ENCODE data around the gene IL1R2. TPM values are rescaled to one million over a fixed set of nuclear protein-coding genes. Genes with fewer than 3 reads are reported as not detected.

IL1R2 gene
- total RNA-seq, 1 experiment from 2014 or later, result not detected

DNA sequence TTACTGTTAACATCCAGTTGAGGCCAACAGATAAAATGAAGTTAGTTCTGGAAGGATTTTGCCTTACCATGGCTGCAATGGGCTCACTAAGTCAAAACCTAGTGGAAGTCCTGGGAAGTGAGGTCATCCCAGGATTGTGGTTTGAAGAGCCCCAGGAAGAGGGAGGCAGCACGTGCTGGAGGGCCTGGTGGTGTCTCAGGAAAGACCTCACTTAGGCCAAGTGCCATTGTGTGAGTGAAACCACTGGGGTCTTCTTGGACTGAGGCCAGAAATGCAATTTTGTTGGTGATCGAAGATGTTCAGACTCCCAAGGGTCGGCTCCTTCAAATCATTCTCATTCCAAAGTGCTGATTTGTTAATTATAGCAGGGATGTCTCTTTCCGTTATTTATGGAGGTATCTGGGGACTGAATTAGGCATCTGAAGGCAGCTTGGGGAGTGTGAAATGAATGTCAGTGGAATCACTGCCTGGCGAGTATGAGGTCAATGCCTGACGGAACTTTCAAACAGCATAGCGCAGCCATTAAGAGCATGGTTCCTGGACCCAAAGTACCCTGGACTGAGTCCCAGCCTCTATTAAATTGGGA, 60.0 kb downstream of the IL1R2 start:
- TF ChIP-seq, protein P1, sequence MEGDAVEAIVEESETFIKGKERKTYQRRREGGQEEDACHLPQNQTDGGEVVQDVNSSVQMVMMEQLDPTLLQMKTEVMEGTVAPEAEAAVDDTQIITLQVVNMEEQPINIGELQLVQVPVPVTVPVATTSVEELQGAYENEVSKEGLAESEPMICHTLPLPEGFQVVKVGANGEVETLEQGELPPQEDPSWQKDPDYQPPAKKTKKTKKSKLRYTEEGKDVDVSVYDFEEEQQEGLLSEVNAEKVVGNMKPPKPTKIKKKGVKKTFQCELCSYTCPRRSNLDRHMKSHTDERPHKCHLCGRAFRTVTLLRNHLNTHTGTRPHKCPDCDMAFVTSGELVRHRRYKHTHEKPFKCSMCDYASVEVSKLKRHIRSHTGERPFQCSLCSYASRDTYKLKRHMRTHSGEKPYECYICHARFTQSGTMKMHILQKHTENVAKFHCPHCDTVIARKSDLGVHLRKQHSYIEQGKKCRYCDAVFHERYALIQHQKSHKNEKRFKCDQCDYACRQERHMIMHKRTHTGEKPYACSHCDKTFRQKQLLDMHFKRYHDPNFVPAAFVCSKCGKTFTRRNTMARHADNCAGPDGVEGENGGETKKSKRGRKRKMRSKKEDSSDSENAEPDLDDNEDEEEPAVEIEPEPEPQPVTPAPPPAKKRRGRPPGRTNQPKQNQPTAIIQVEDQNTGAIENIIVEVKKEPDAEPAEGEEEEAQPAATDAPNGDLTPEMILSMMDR (conservative IDR thresholded peaks at IDR 0.05; ENCODE audit: low read depth, low read length), result no peak
- TF ChIP-seq EZH2 (IDR thresholded peaks at IDR 0.05; ENCODE audit: borderline replicate concordance, low read depth, low read length, poor library complexity, severe bottlenecking), result no peak
- H3K27ac ChIP-seq (ENCODE audit: low read depth, low read length, poor library complexity, severe bottlenecking), result no peak overlapping the region
- H3K4me1 ChIP-seq (ENCODE audit: insufficient read depth, low read length, poor library complexity, severe bottlenecking), result no peaks in the 10 kb centered on the region
- no peaks in the 10 kb centered on the region for H3K36me3 ChIP-seq (ENCODE audit: insufficient read depth, low read length, poor library complexity, severe bottlenecking)
- no peak for DNase-seq (ENCODE audit: low spot score)
- H3K4me3 ChIP-seq (ENCODE audit: low read depth, low read length, poor library complexity, severe bottlenecking), result no peak overlapping the region
- intact Hi-C loops (cut with micrococcal nuclease; ENCODE audit: unreplicated experiment), result no loop called here
- CTCF ChIA-PET, result no interaction called here
- POLR2A ChIA-PET (ENCODE audit: low non-redundant PET), result no interaction called here
- H3K27me3 ChIP-seq (replicated peaks; ENCODE audit: insufficient read depth, low read depth, low read length, poor library complexity), result peaks cover 8% of the 10 kb centered on the region
- H3K9me3 ChIP-seq (ENCODE audit: low read depth, low read length, poor library complexity, severe bottlenecking), result no peaks in the 10 kb centered on the region
- no TSS peak for BruUV-seq (replicated peaks)

DNA sequence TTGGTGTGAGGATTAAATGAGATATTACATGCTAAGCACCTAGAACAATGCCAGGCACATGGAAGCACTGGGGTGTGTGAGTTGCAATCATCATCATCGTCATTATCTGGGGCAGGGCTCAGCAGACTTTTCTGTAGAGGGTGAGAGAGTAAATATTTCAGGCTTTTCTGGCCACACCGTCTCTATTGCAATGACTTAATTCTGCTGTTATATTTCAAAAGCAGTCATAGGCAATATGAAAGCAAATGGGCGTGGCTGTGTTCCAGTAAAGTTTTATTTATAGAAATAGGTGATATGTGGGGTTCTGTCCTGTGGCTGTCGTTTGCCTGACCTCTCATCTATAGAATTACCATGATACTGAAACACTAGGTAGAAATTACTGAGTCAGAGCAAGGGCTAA, 60.6 kb downstream of the IL1R2 start:
- no TSS peak for BruUV-seq (replicated peaks)
- no peak for DNase-seq (ENCODE audit: low spot score)
- intact Hi-C loops (cut with micrococcal nuclease; ENCODE audit: unreplicated experiment), result no loop called here
- H3K4me1 ChIP-seq (ENCODE audit: insufficient read depth, low read length, poor library complexity, severe bottlenecking), result no peaks in the 10 kb centered on the region
- CTCF ChIA-PET, result no interaction called here
- peaks cover 3% of the 10 kb centered on the region for H3K27me3 ChIP-seq (replicated peaks; ENCODE audit: insufficient read depth, low read depth, low read length, poor library complexity)
- TF ChIP-seq, protein P1 (conservative IDR thresholded peaks at IDR 0.05; ENCODE audit: low read depth, low read length), result no peak
- no peak for TF ChIP-seq EZH2 (IDR thresholded peaks at IDR 0.05; ENCODE audit: borderline replicate concordance, low read depth, low read length, poor library complexity, severe bottlenecking)
- H3K9me3 ChIP-seq (ENCODE audit: low read depth, low read length, poor library complexity, severe bottlenecking), result no peaks in the 10 kb centered on the region
- POLR2A ChIA-PET (ENCODE audit: low non-redundant PET), result no interaction called here
- no peak overlapping the region for H3K27ac ChIP-seq (ENCODE audit: low read depth, low read length, poor library complexity, severe bottlenecking)
- no peak overlapping the region for H3K4me3 ChIP-seq (ENCODE audit: low read depth, low read length, poor library complexity, severe bottlenecking)
- no peaks in the 10 kb centered on the region for H3K36me3 ChIP-seq (ENCODE audit: insufficient read depth, low read length, poor library complexity, severe bottlenecking)

DNA sequence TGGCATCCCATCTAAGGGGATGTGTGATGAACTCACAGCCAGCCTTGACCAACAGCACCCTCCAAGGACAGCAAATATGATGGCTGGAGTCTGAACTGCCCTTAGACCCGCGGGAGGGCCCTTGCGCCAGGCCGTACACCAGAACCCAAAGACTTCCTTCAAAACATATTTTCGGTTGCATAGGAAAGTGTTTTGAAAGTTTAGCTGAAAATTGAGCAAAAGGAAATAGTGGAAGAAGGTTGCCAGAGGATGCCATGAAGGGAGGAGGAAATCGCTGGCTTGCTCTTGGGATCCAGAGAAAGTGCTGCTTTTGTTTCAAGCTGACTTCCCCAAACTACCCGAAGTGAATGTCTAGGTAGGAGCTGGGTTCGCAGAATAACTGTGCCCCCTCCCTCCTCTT, 61.3 kb downstream of the IL1R2 start:
- H3K36me3 ChIP-seq (ENCODE audit: insufficient read depth, low read length, poor library complexity, severe bottlenecking), result no peaks in the 10 kb centered on the region
- no TSS peak for BruUV-seq (replicated peaks)
- no peak for DNase-seq (ENCODE audit: low spot score)
- CTCF ChIA-PET, result no interaction called here
- POLR2A ChIA-PET (ENCODE audit: low non-redundant PET), result no interaction called here
- no peaks in the 10 kb centered on the region for H3K4me1 ChIP-seq (ENCODE audit: insufficient read depth, low read length, poor library complexity, severe bottlenecking)
- no peak overlapping the region for H3K27ac ChIP-seq (ENCODE audit: low read depth, low read length, poor library complexity, severe bottlenecking)
- TF ChIP-seq EZH2 (IDR thresholded peaks at IDR 0.05; ENCODE audit: borderline replicate concordance, low read depth, low read length, poor library complexity, severe bottlenecking), result no peak
- TF ChIP-seq, protein P1 (conservative IDR thresholded peaks at IDR 0.05; ENCODE audit: low read depth, low read length), result no peak
- H3K4me3 ChIP-seq (ENCODE audit: low read depth, low read length, poor library complexity, severe bottlenecking), result no peak overlapping the region
- H3K9me3 ChIP-seq (ENCODE audit: low read depth, low read length, poor library complexity, severe bottlenecking), result no peaks in the 10 kb centered on the region
- H3K27me3 ChIP-seq (replicated peaks; ENCODE audit: insufficient read depth, low read depth, low read length, poor library complexity), result no peaks in the 10 kb centered on the region
- intact Hi-C loops (cut with micrococcal nuclease; ENCODE audit: unreplicated experiment), result no loop called here

Data from A673 (cell line).